HEK293T (cell line): ENCODE results near the gene EFCAB13.
"Not testable (repeated sequence)": the region's sequence is repeated elsewhere in the genome, so short reads cannot be mapped to it uniquely, and the experiment has no call there.

ENCODE experiments used
- CTCF ChIA-PET: fragments of 350-600 bp; formaldehyde crosslinking; extraction: SDS; loops from one replicate; lab custom pipeline; 2021; ENCODE audit warnings: antibody characterized with exemption, inconsistent platforms; lab: Yijun Ruan, JAX
- POLR2A ChIA-PET: fragments of 350-600 bp; formaldehyde crosslinking; extraction: SDS; loops from one replicate; lab custom pipeline; 2020; ENCODE audit warnings: antibody characterized with exemption, inconsistent platforms; lab: Yijun Ruan, JAX
- DNase-seq: peaks from one replicate; pipeline ENCODE4 v3.0.0; 2012; ENCODE audit warnings: mixed read lengths; ENCODE audit errors: extremely low spot score
- ARNT ChIP-seq: fragments of 450-650 bp; IDR thresholded peaks from 2 replicates; pipeline ENCODE4 v1.6.1; 2017; ENCODE audit warnings: mild to moderate bottlenecking
- BHLHE40 ChIP-seq: fragments of 450-650 bp; IDR thresholded peaks from 2 replicates; pipeline ENCODE4 v1.6.1; 2016; ENCODE audit warnings: mild to moderate bottlenecking, moderate library complexity, borderline replicate concordance
- CTBP1 ChIP-seq: fragments of 450-650 bp; IDR thresholded peaks from 2 replicates; pipeline ENCODE4 v1.6.1; 2016; ENCODE audit warnings: borderline replicate concordance
- ELF4 ChIP-seq: fragments of 450-650 bp; IDR thresholded peaks from 2 replicates; pipeline ENCODE4 v1.6.1; 2017; ENCODE audit warnings: antibody characterized with exemption
- FOXA1 ChIP-seq: fragments of 450-650 bp; IDR thresholded peaks from 2 replicates; pipeline ENCODE4 v1.6.1; 2016; ENCODE audit warnings: mild to moderate bottlenecking
- FOXK2 ChIP-seq: fragments of 450-650 bp; IDR thresholded peaks from 2 replicates; pipeline ENCODE4 v1.6.1; 2016; ENCODE audit warnings: mild to moderate bottlenecking
- FOXM1 ChIP-seq: fragments of 450-650 bp; IDR thresholded peaks from 2 replicates; pipeline ENCODE4 v1.6.1; 2017; ENCODE audit warnings: mild to moderate bottlenecking, borderline replicate concordance
- HDGF ChIP-seq: fragments of 450-650 bp; IDR thresholded peaks from 2 replicates; pipeline ENCODE4 v1.6.1; 2017; ENCODE audit warnings: antibody characterized with exemption, borderline replicate concordance
- L3MBTL2 ChIP-seq: fragments of 450-650 bp; conservative IDR thresholded peaks from 2 replicates; pipeline ENCODE4 v1.6.1; 2016; ENCODE audit warnings: mild to moderate bottlenecking
- LEF1 ChIP-seq: fragments of 450-650 bp; IDR thresholded peaks from 2 replicates; pipeline ENCODE4 v1.6.1; 2017; ENCODE audit warnings: mild to moderate bottlenecking, borderline replicate concordance
- NFRKB ChIP-seq: fragments of 450-650 bp; IDR thresholded peaks from 2 replicates; pipeline ENCODE4 v1.6.1; 2016; ENCODE audit warnings: mild to moderate bottlenecking, moderate library complexity
- SP1 ChIP-seq: fragments of 450-650 bp; IDR thresholded peaks from 2 replicates; pipeline ENCODE4 v1.6.1; 2017
- SUZ12 ChIP-seq: fragments of 450-650 bp; IDR thresholded peaks from 2 replicates; pipeline ENCODE4 v1.6.1; 2016; ENCODE audit warnings: mild to moderate bottlenecking
- TARDBP ChIP-seq: fragments of 450-650 bp; IDR thresholded peaks from 2 replicates; pipeline ENCODE4 v1.6.1; 2016
- ZNF384 ChIP-seq: fragments of 450-650 bp; IDR thresholded peaks from 2 replicates; pipeline ENCODE4 v1.6.1; 2016
- TF ChIP-seq, protein P1 (sequence below): fragments of 450-650 bp; IDR thresholded peaks from 2 replicates; pipeline ENCODE4 v1.6.1; 2016

The EFCAB13 gene

DNA sequence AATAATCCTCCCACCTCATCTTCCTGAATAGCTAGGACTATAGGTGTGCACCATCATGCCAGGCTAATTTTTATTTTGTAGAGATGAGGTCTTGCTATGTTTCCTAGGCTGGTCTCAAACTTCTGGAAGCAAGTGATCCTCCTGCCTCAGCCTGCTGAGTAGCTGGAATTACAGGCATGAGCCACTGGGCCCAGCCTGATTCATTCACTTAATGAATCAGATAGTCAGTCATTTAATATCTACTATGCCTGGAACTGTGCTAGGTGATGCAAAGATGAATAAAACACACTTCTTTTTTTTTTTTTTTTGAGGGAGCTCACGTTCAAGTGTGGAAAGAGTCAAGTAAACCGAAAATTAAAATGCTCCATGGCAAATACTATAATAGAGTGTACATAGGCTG lies 39.4 kb downstream of the EFCAB13 start:
- ChIA-PET POLR2A (no interaction called here), CTCF (no interaction called here)
- TF ChIP-seq ARNT (no peak), ZNF384 (no peak), NFRKB (no peak), CTBP1 (no peak), BHLHE40 (no peak), FOXK2 (no peak), SP1 (no peak)
- no peak for DNase-seq

DNA sequence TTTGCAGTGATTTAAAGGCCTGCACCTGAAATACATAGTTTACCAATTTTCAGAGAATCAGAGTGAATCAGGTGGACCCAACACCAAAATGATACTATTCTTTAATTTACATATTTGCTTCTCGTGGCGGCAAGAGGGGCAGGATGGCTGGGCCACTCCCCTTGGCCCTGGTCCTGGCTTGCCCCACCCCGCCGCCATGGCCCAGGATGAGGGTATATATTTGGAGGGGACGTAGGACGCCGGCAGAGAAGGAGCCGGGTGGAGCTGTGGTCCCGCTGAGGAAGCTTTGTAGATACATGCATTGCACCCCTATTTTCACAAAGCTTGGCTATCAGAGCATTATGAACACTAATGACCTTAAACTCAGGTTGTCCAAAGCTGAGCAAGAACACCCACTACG lies 43.5 kb downstream of the EFCAB13 start:
- CTCF ChIA-PET = no interaction called here
- no peak for DNase-seq

DNA sequence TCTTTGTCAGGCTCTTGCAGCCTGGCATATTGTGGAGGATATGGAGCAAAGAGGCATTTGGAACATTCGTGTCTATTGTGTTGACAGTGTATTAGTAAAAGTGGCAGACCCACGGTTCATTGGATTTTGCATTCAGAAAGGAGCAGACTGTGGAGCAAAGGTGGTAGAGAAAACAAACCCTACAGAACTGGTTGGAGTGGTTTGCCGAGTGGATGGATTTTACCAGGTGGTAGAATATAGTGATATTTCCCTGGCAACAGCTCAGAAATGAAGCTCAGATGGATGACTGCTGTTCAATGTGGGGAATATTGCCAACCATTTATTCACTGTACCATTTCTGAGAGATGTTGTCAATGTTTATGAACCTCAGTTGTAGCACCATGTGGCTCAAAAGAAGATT lies 44.5 kb downstream of the EFCAB13 start:
- ChIA-PET CTCF (no interaction called here), POLR2A (no interaction called here)
- no peak for TF ChIP-seq ARNT
- DNase-seq = no peak

More for the DNA sequence above, 43.5 kb downstream of the EFCAB13 start:
- TF ChIP-seq SP1 (no peak), ARNT (no peak), NFRKB (no peak), ELF4 (no peak), FOXM1 (no peak), LEF1 (no peak), BHLHE40 (no peak), TARDBP (no peak), L3MBTL2 (no peak), FOXK2 (no peak), HDGF (no peak), SUZ12 (no peak), FOXA1 (no peak), ZNF384 (no peak), CTBP1 (no peak)
- TF ChIP-seq, protein P1, sequence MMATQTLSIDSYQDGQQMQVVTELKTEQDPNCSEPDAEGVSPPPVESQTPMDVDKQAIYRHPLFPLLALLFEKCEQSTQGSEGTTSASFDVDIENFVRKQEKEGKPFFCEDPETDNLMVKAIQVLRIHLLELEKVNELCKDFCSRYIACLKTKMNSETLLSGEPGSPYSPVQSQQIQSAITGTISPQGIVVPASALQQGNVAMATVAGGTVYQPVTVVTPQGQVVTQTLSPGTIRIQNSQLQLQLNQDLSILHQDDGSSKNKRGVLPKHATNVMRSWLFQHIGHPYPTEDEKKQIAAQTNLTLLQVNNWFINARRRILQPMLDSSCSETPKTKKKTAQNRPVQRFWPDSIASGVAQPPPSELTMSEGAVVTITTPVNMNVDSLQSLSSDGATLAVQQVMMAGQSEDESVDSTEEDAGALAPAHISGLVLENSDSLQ = no peak
- POLR2A ChIA-PET = no interaction called here

- CTCF ChIA-PET, POLR2A ChIA-PET, DNase-seq: not testable (repeated sequence)
- TF ChIP-seq ZNF384 = peak; percentile 60; the same call in 1 of the 2 replicates
Measured at GRCh38 chr17:47370899-47371298, 47.1 kb downstream of the EFCAB13 start.

DNA sequence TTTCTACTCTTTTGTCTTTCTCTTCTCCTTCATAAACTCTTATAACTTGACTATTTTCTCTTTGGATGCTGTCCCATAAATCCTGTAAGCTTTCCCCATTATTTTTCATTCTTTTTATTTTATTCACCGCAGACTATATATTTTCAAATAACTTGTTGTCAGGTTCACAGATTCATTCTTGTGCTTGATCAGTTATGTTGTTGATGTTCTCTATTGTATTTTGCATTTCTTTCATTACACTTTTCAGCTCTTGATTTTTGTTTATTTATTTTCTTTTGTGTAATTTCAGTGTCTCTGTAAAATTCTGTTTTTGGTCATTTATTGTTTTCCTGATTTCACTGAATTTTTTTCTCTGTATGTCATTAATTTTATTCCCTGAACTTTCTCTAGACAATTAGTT lies 49.2 kb downstream of the EFCAB13 start:
- ChIA-PET CTCF (no interaction called here), POLR2A (no interaction called here)
- no peak for DNase-seq
- TF ChIP-seq ARNT = no peak
- TF ChIP-seq CTBP1 = no peak
- no peak for TF ChIP-seq TARDBP
- TF ChIP-seq, protein P1 = no peak
- no peak for TF ChIP-seq BHLHE40
- no peak for TF ChIP-seq FOXA1
- no peak for TF ChIP-seq SP1
- no peak for TF ChIP-seq LEF1
- TF ChIP-seq L3MBTL2 = no peak
- no peak for TF ChIP-seq FOXK2
- TF ChIP-seq NFRKB = no peak
- TF ChIP-seq SUZ12 = no peak
- no peak for TF ChIP-seq HDGF
- no peak for TF ChIP-seq FOXM1
- no peak for TF ChIP-seq ZNF384
- no peak for TF ChIP-seq ELF4

DNA sequence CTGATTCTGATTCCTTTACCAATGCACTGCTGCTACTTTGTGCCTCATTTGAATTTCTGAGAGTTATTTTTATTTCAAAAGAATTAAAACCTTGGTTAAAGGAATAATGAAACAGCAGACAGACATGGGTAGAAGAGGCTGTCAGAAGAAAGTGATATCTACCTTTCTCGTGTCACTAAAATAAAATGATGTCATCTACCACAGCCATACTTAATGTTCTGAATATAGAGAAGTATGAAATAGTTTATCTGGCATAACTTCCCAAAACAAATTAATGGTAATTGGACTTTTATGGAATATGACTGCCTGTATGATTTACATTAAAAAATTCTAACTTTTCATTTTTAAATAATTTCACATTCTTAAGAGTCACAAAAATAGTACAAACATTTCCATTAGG lies 52.5 kb downstream of the EFCAB13 start:
- POLR2A ChIA-PET = no interaction called here
- CTCF ChIA-PET = no interaction called here
- no peak for TF ChIP-seq FOXA1
- no peak for TF ChIP-seq ELF4
- TF ChIP-seq SP1 = no peak
- TF ChIP-seq FOXM1 = no peak
- no peak for TF ChIP-seq LEF1
- TF ChIP-seq FOXK2 = no peak
- no peak for TF ChIP-seq TARDBP
- no peak for TF ChIP-seq CTBP1
- TF ChIP-seq BHLHE40 = no peak
- no peak for TF ChIP-seq NFRKB
- TF ChIP-seq, protein P1 = no peak
- TF ChIP-seq L3MBTL2 = no peak
- TF ChIP-seq HDGF = no peak
- no peak for TF ChIP-seq SUZ12
- no peak for DNase-seq

- CTCF ChIA-PET = no interaction called here
- DNase-seq = no peak
- TF ChIP-seq FOXA1 (no peak), BHLHE40 (no peak), SP1 (no peak), CTBP1 (no peak), FOXM1 (no peak)
- POLR2A ChIA-PET = no interaction called here
Measured at GRCh38 chr17:47388825-47389224, 65.1 kb downstream of the EFCAB13 start.

GRCh38 chr17:47397532-47398128 lies 73.9 kb downstream of the EFCAB13 start:
- DNase-seq, POLR2A ChIA-PET, CTCF ChIA-PET: not testable (repeated sequence)
